Brain microvascular endothelial cell (primary cell): Measurements from ENCODE around the gene NEK10.

Source experiments
- DNase-seq: peaks from one replicate; pipeline ENCODE4 v3.0.0-alpha.2; 2020
- H3K27ac ChIP-seq: fragments of 250-450 bp; sonication (Bioruptor Pico); 2 replicates; pipeline ENCODE4 v1.5.1; 2020; ENCODE audit warnings: mild to moderate bottlenecking, moderate library complexity
- H3K27me3 ChIP-seq: fragments of 250-450 bp; sonication (Bioruptor Pico); replicated peaks from 2 replicates; pipeline ENCODE4 v1.5.1; 2020; ENCODE audit warnings: mild to moderate bottlenecking
- H3K36me3 ChIP-seq: fragments of 250-450 bp; sonication (Bioruptor Pico); replicated peaks from 2 replicates; pipeline ENCODE4 v1.5.1; 2020; ENCODE audit warnings: mild to moderate bottlenecking
- H3K4me3 ChIP-seq: 2 replicates; pipeline ENCODE4 v1.5.1; 2011; ENCODE audit warnings: low read depth, mild to moderate bottlenecking, control low read depth, low read length, moderate library complexity
- CTCF ChIP-seq: IDR thresholded peaks from 2 replicates; pipeline ENCODE4 v1.5.1; 2011; ENCODE audit warnings: low read depth, mild to moderate bottlenecking, moderate library complexity, low read length, control low read depth, inconsistent platforms; ENCODE audit errors: missing control alignments
- in situ Hi-C: cut with HindIII; loops from 2 replicates; pipeline ENCODE4 v1.10.0; 2017; ENCODE audit warnings: low sequenced_read_pairs, low pct_ligation_motif_present

NEK10 gene

GRCh38 chr3:27133060-27133459, 236.1 kb downstream of the NEK10 start:
- no peak for DNase-seq

GRCh38 chr3:27130796-27131195, 238.4 kb downstream of the NEK10 start:
- no peaks in the 10 kb centered on the region for H3K36me3 ChIP-seq
- no peak for TF ChIP-seq CTCF
- no peak overlapping the region for H3K27ac ChIP-seq
- H3K27me3 ChIP-seq = no peaks in the 10 kb centered on the region
- DNase-seq = no peak
- no peak overlapping the region for H3K4me3 ChIP-seq
- in situ Hi-C loops = no loop called here

More at GRCh38 chr3:27133060-27133459, 236.1 kb downstream of the NEK10 start:
- Histone ChIP-seq H3K4me3 (no peak overlapping the region), H3K36me3 (no peaks in the 10 kb centered on the region), H3K27me3 (no peaks in the 10 kb centered on the region), H3K27ac (no peak overlapping the region)
- in situ Hi-C loops = no loop called here
- TF ChIP-seq CTCF = no peak

GRCh38 chr3:27127879-27128278, 241.3 kb downstream of the NEK10 start:
- in situ Hi-C loops = no loop called here
- no peak overlapping the region for H3K4me3 ChIP-seq
- no peak for TF ChIP-seq CTCF
- H3K27ac ChIP-seq = no peak overlapping the region
- no peaks in the 10 kb centered on the region for H3K27me3 ChIP-seq
- H3K36me3 ChIP-seq = no peaks in the 10 kb centered on the region
- DNase-seq = no peak

GRCh38 chr3:27127195-27127594, 242.0 kb downstream of the NEK10 start:
- no peak for DNase-seq
- H3K4me3 ChIP-seq = no peak overlapping the region
- H3K27ac ChIP-seq = no peak overlapping the region
- no peak for TF ChIP-seq CTCF
- in situ Hi-C loops = no loop called here
- no peaks in the 10 kb centered on the region for H3K27me3 ChIP-seq
- H3K36me3 ChIP-seq = no peaks in the 10 kb centered on the region

- Histone ChIP-seq H3K36me3 (no peaks in the 10 kb centered on the region), H3K27me3 (no peaks in the 10 kb centered on the region), H3K27ac (no peak overlapping the region), H3K4me3 (no peak overlapping the region)
- TF ChIP-seq CTCF = no peak
- no peak for DNase-seq
- in situ Hi-C loops = no loop called here
These were observed 243.2 kb downstream of the NEK10 start for GRCh38 chr3:27125821-27126501.

- DNase-seq = no peak
- Histone ChIP-seq H3K27me3 (no peaks in the 10 kb centered on the region), H3K36me3 (no peaks in the 10 kb centered on the region), H3K4me3 (no peak overlapping the region), H3K27ac (no peak overlapping the region)
- in situ Hi-C loops = no loop called here
- no peak for TF ChIP-seq CTCF
These were observed 249.5 kb downstream of the NEK10 start for GRCh38 chr3:27119639-27120038.
